CD4-positive, alpha-beta memory T cell (primary cell): ENCODE results near the gene ARHGAP12. TPM values are rescaled to one million over a fixed set of nuclear protein-coding genes. Genes with fewer than 3 reads are reported as not detected.
A peak's percentile ranks its signal among the peaks of the same experiment; 100 is the strongest.

Experiments used
- CTCF ChIA-PET: fragments of 350-600 bp; sonication (Branson Sonifier 250); formaldehyde crosslinking; loops from one replicate; lab custom pipeline; 2021; ENCODE audit warnings: inconsistent platforms; ENCODE audit not compliant: partially characterized antibody; lab: Charles Lee
- POLR2A ChIA-PET: fragments of 350-600 bp; sonication (Branson Sonifier 250); formaldehyde crosslinking; loops from one replicate; lab custom pipeline; 2021; ENCODE audit not compliant: partially characterized antibody; lab: Charles Lee
- DNase-seq, 5 donors: peaks; one replicate each; pipeline versions ENCODE4 v3.0.0 to v3.0.0-alpha.2; 2020 to 2022; ENCODE audit warnings: mixed read lengths in 1 of 5
- H3K27ac ChIP-seq: one replicate; pipeline ENCODE4 v1.7.0; 2013; ENCODE audit warnings: low read depth, low read length
- H3K27me3 ChIP-seq: 2 replicates; pipeline ENCODE4 v1.7.0; 2013; ENCODE audit warnings: mild to moderate bottlenecking, low read length, moderate library complexity; ENCODE audit not compliant: insufficient read depth
- H3K36me3 ChIP-seq: 2 replicates; pipeline ENCODE4 v1.7.0; 2013; ENCODE audit warnings: mild to moderate bottlenecking, low read length, moderate library complexity; ENCODE audit not compliant: insufficient read depth
- H3K4me1 ChIP-seq: 2 replicates; pipeline ENCODE4 v1.7.0; 2013; ENCODE audit warnings: mild to moderate bottlenecking, low read length, moderate library complexity; ENCODE audit not compliant: insufficient read depth
- H3K4me3 ChIP-seq, 2 donors: one replicate each; pipeline ENCODE4 v1.7.0; 2013; ENCODE audit warnings: low read length in 2 of 2, mild to moderate bottlenecking in 1 of 2
- H3K9me3 ChIP-seq, 2 donors: one replicate each; pipeline ENCODE4 v1.7.0; 2013; ENCODE audit warnings: low read length in 2 of 2, control low read depth in 1 of 2; ENCODE audit not compliant: control insufficient read depth in 1 of 2
- H3K27ac Mint-ChIP-seq, 7 donors: one replicate each; pipeline ENCODE4 v1.8.0; 2020 to 2021; ENCODE audit warnings: mixed read lengths in 7 of 7, mild to moderate bottlenecking in 6 of 7, inconsistent platforms in 3 of 7, moderate library complexity in 3 of 7
- H3K27me3 Mint-ChIP-seq, 2 donors: one replicate each; pipeline ENCODE4 v1.8.0; 2020 to 2021; ENCODE audit warnings: mixed read lengths in 2 of 2
- H3K36me3 Mint-ChIP-seq, 2 donors: one replicate each; pipeline ENCODE4 v1.8.0; 2020 to 2021; ENCODE audit warnings: mixed read lengths in 2 of 2, inconsistent platforms in 1 of 2, mild to moderate bottlenecking in 1 of 2
- H3K4me1 Mint-ChIP-seq, 4 donors: one replicate each; pipeline ENCODE4 v1.8.0; 2020 to 2021; ENCODE audit warnings: mixed read lengths in 4 of 4, mild to moderate bottlenecking in 1 of 4
- H3K4me3 Mint-ChIP-seq, 8 donors: one replicate each; pipeline ENCODE4 v1.8.0; 2020 to 2021; ENCODE audit warnings: mixed read lengths in 8 of 8, mild to moderate bottlenecking in 7 of 8, moderate library complexity in 6 of 8, inconsistent platforms in 3 of 8
- H3K9me3 Mint-ChIP-seq, 8 donors: one replicate each; pipeline ENCODE4 v1.8.0; 2020 to 2021; ENCODE audit warnings: mixed read lengths in 8 of 8, mild to moderate bottlenecking in 5 of 8, inconsistent platforms in 3 of 8, moderate library complexity in 1 of 8
- intact Hi-C: fragments of 100-400 bp; cut with micrococcal nuclease; formaldehyde crosslinking; loops from one replicate; pipeline ENCODE4 v1.15.1; 2023
- polyA plus RNA-seq, 2 donors: library from polyadenylated mRNA; unstranded; fragments of 300-500 nt; fragmentation: Illumina TruSeq; gene quantifications; one replicate each; pipeline ENCODE4 v1.2.3, GENCODE V29; 2021
- total RNA-seq, 2 experiments: library from RNA; stranded (reverse); gene quantifications; one replicate each; pipeline ENCODE4 v1.2.3, GENCODE V29; 2021

Gene ARHGAP12
- total and polyA plus RNA-seq, 4 experiments from 2014 or later: 9.6 to 31.2 (median 21.5) TPM

DNA sequence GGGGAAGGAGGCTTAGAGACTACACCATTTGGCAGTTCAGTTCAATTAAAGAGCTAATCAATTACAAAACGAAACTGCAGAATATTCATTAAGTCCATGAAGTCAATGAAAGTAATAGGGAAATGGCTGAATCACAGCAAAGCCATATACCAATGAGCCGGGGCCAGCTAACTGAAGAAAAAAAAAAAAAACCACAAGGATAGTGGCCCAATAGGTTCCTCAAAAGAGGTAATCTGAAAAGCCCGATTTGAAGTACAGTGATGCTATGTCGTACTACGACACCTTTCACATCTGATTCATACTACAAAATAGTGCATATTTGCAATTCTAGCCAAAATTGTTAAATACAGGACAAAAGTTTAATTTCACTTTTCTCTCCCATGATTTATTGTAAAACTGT, 2.5 kb downstream of the ARHGAP12 start:
- Mint-ChIP-seq H3K27ac (peak overlapping the region in 3 of 7 donors; percentile 66 to 68 (median 66)), H3K4me1 (peaks cover 40 to 75% (median 58%) of the 10 kb centered on the region in 4 donors), H3K36me3 (peaks cover 0 to 3% of the 10 kb centered on the region in 2 donors), H3K27me3 (no peaks in the 10 kb centered on the region), H3K9me3 (peaks cover 0 to 1% (median 0%) of the 10 kb centered on the region in 8 donors), H3K4me3 (peak overlapping the region in 5 of 8 donors; percentile 4 to 93 (median 57))
- H3K4me1 ChIP-seq: peaks cover 66% of the 10 kb centered on the region
- no peak overlapping the region for H3K27ac ChIP-seq
- H3K4me3 ChIP-seq: no peak overlapping the region
- ChIA-PET CTCF (no interaction called here), POLR2A (interaction anchor here (1.9 kb wide), 1 partner anchor 79 kb away, joined by 5 read pairs; no protein-coding TSS in a partner anchor)
- DNase-seq: no peak
- H3K36me3 ChIP-seq: no peaks in the 10 kb centered on the region
- intact Hi-C loops: loop anchor here (5.0 to 10.0 kb wide), 7 partner anchors 39 to 1901 kb away; partner anchors contain the start of genes EPC1 and ZNF438
- H3K27me3 ChIP-seq: no peaks in the 10 kb centered on the region
- H3K9me3 ChIP-seq: no peaks in the 10 kb centered on the region

GRCh38 chr10:31924833-31925232, 3.8 kb downstream of the ARHGAP12 start:
- CTCF ChIA-PET: no interaction called here
- peaks cover 37 to 75% (median 56%) of the 10 kb centered on the region in 4 donors for H3K4me1 Mint-ChIP-seq
- Histone ChIP-seq H3K4me3 (no peak overlapping the region), H3K9me3 (no peaks in the 10 kb centered on the region), H3K27me3 (no peaks in the 10 kb centered on the region), H3K36me3 (no peaks in the 10 kb centered on the region), H3K4me1 (peaks cover 67% of the 10 kb centered on the region), H3K27ac (no peak overlapping the region)
- H3K4me3 Mint-ChIP-seq: peak overlapping the region in 4 of 8 donors; percentile 5 to 39 (median 29)
- H3K9me3 Mint-ChIP-seq: peaks cover 0 to 1% (median 0%) of the 10 kb centered on the region in 8 donors
- intact Hi-C loops: loop anchor here (5.0 to 10.0 kb wide), 7 partner anchors 38 to 1900 kb away; partner anchors contain the start of genes EPC1 and ZNF438
- peak in 2 of 5 donors; percentile 8 to 11 for DNase-seq
- H3K27ac Mint-ChIP-seq: peak overlapping the region in 3 of 7 donors; percentile 14 to 81 (median 54)
- POLR2A ChIA-PET: no interaction called here
- H3K36me3 Mint-ChIP-seq: peaks cover 0 to 3% of the 10 kb centered on the region in 2 donors
- no peaks in the 10 kb centered on the region for H3K27me3 Mint-ChIP-seq

DNA sequence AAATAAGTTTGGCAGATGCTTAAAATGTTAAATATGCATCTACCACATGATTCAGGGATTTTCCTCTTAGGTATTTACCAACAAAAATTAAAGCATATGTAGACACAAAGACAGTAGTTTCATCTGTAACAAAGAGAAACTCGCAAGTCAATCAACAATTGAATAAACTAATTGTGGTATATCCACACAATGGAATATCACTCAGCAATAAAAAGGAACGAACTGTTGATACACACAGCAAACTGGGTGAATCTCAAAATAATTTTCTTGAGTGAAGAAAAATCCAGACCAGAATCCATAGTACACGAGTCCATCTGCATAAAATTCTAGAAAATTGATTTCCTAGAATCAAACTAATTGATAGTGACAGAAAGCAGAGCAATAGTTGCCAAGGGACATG, 5.2 kb downstream of the ARHGAP12 start:
- no peak overlapping the region for H3K4me3 Mint-ChIP-seq
- DNase-seq: no peak
- ChIA-PET POLR2A (no interaction called here), CTCF (no interaction called here)
- no peak overlapping the region for H3K27ac Mint-ChIP-seq
- H3K4me3 ChIP-seq: no peak overlapping the region
- no peaks in the 10 kb centered on the region for H3K9me3 ChIP-seq
- H3K27me3 Mint-ChIP-seq: no peaks in the 10 kb centered on the region
- H3K27me3 ChIP-seq: no peaks in the 10 kb centered on the region
- H3K4me1 ChIP-seq: peaks cover 68% of the 10 kb centered on the region
- peaks cover 0 to 1% (median 0%) of the 10 kb centered on the region in 8 donors for H3K9me3 Mint-ChIP-seq
- no peaks in the 10 kb centered on the region for H3K36me3 ChIP-seq
- H3K36me3 Mint-ChIP-seq: peaks cover 0 to 3% of the 10 kb centered on the region in 2 donors
- H3K27ac ChIP-seq: no peak overlapping the region
- intact Hi-C loops: loop anchor here (10.0 kb wide), 3 partner anchors 421 to 1899 kb away; partner anchors contain the start of gene EPC1
- H3K4me1 Mint-ChIP-seq: peaks cover 40 to 80% (median 60%) of the 10 kb centered on the region in 4 donors

GRCh38 chr10:31921031-31921430, 7.6 kb downstream of the ARHGAP12 start:
- ChIA-PET CTCF (interaction anchor here (1.0 kb wide), 1 partner anchor 59 kb away, joined by 8 read pairs; no protein-coding TSS in a partner anchor), POLR2A (no interaction called here)
- Histone ChIP-seq H3K27ac (no peak overlapping the region), H3K27me3 (no peaks in the 10 kb centered on the region), H3K36me3 (no peaks in the 10 kb centered on the region), H3K4me3 (no peak overlapping the region), H3K4me1 (peaks cover 52% of the 10 kb centered on the region), H3K9me3 (no peaks in the 10 kb centered on the region)
- DNase-seq: peak in 2 of 5 donors; percentile 3 to 5
- peaks cover 30 to 77% (median 51%) of the 10 kb centered on the region in 4 donors for H3K4me1 Mint-ChIP-seq
- peak overlapping the region in 7 of 8 donors; percentile 65 to 84 (median 70) for H3K4me3 Mint-ChIP-seq
- H3K27ac Mint-ChIP-seq: peak overlapping the region in 5 of 7 donors; percentile 48 to 83 (median 52)
- no peaks in the 10 kb centered on the region for H3K36me3 Mint-ChIP-seq
- no peaks in the 10 kb centered on the region for H3K27me3 Mint-ChIP-seq
- intact Hi-C loops: loop anchor here (10.0 kb wide), 3 partner anchors 424 to 1896 kb away; partner anchors contain the start of gene EPC1
- peaks cover 0 to 1% (median 0%) of the 10 kb centered on the region in 8 donors for H3K9me3 Mint-ChIP-seq

- Histone ChIP-seq H3K9me3 (no peaks in the 10 kb centered on the region), H3K4me1 (peaks cover 50% of the 10 kb centered on the region), H3K27me3 (no peaks in the 10 kb centered on the region), H3K27ac (no peak overlapping the region), H3K36me3 (no peaks in the 10 kb centered on the region), H3K4me3 (no peak overlapping the region)
- DNase-seq: no peak
- no peaks in the 10 kb centered on the region for H3K36me3 Mint-ChIP-seq
- no peaks in the 10 kb centered on the region for H3K27me3 Mint-ChIP-seq
- no peak overlapping the region for H3K27ac Mint-ChIP-seq
- intact Hi-C loops: loop anchor here (10.0 kb wide), 3 partner anchors 424 to 1896 kb away; partner anchors contain the start of gene EPC1
- POLR2A ChIA-PET: interaction anchor here (0.6 kb wide), 1 partner anchor 788 kb away, joined by 3 read pairs; no protein-coding TSS in a partner anchor
- H3K4me1 Mint-ChIP-seq: peaks cover 30 to 75% (median 51%) of the 10 kb centered on the region in 4 donors
- H3K9me3 Mint-ChIP-seq: peaks cover 0 to 1% (median 0%) of the 10 kb centered on the region in 8 donors
- CTCF ChIA-PET: interaction anchor here (1.0 kb wide), 1 partner anchor 58 kb away, joined by 8 read pairs; no protein-coding TSS in a partner anchor
- peak overlapping the region in 4 of 8 donors; percentile 35 to 84 (median 52) for H3K4me3 Mint-ChIP-seq
Observed at GRCh38 chr10:31920538-31920937, 8.1 kb downstream of the ARHGAP12 start.

DNA sequence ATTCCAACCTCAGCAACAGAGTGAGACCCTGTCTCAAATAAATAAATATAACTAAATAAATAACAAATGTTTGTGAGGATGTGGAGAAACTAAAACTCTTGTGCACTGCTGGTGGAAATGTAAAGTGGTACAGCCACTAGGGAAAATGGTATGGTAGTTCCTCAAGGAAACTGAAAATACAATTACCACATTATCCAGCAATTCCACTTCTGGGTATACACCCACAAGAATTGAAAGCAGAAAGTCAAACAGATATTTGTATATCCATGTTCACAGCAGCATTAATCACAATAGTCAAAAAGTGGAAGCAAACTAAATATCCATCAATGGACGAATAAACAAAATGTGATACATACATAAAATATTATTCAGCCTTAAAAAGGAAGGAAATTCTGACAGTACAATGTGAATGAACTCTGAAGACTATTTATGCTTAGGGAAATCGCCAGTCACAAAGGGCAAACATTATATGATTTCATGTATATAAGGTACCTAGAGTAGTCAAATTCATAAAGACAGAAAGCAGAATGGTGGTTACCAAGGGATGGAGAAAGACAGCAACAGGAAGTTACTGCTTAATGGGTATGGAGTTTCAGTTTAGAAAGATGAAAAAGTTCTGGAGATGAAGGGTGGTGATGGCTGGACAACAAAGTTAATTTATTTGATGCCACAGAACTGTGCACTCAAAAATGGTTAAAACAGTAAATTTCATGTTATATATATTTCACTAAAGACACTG, 9.8 kb downstream of the ARHGAP12 start:
- peaks cover 23 to 69% (median 43%) of the 10 kb centered on the region in 4 donors for H3K4me1 Mint-ChIP-seq
- Histone ChIP-seq H3K4me3 (no peak overlapping the region), H3K27me3 (no peaks in the 10 kb centered on the region), H3K36me3 (no peaks in the 10 kb centered on the region), H3K4me1 (peaks cover 33% of the 10 kb centered on the region), H3K9me3 (no peaks in the 10 kb centered on the region), H3K27ac (no peak overlapping the region)
- CTCF ChIA-PET: no interaction called here
- peaks cover 0 to 1% (median 0%) of the 10 kb centered on the region in 8 donors for H3K9me3 Mint-ChIP-seq
- intact Hi-C loops: no loop called here
- H3K36me3 Mint-ChIP-seq: no peaks in the 10 kb centered on the region
- H3K4me3 Mint-ChIP-seq: peak overlapping the region in 3 of 8 donors; percentile 16 to 66 (median 43)
- POLR2A ChIA-PET: no interaction called here
- peak overlapping the region in 1 of 7 donors; percentile 85 for H3K27ac Mint-ChIP-seq
- no peak for DNase-seq
- no peaks in the 10 kb centered on the region for H3K27me3 Mint-ChIP-seq

- no peak overlapping the region for H3K4me3 ChIP-seq
- no peak overlapping the region for H3K4me3 Mint-ChIP-seq
- no peak for DNase-seq
- ChIA-PET CTCF (no interaction called here), POLR2A (no interaction called here)
- H3K27ac ChIP-seq: no peak overlapping the region
- H3K27me3 ChIP-seq: no peaks in the 10 kb centered on the region
- H3K4me1 ChIP-seq: peaks cover 21% of the 10 kb centered on the region
- no peaks in the 10 kb centered on the region for H3K9me3 ChIP-seq
- intact Hi-C loops: no loop called here
- no peaks in the 10 kb centered on the region for H3K27me3 Mint-ChIP-seq
- peaks cover 2 to 3% of the 10 kb centered on the region in 2 donors for H3K36me3 Mint-ChIP-seq
- H3K4me1 Mint-ChIP-seq: peaks cover 37 to 71% (median 48%) of the 10 kb centered on the region in 4 donors
- H3K36me3 ChIP-seq: peaks cover 5% of the 10 kb centered on the region
- no peak overlapping the region for H3K27ac Mint-ChIP-seq
- H3K9me3 Mint-ChIP-seq: no peaks in the 10 kb centered on the region
Observed at GRCh38 chr10:31914370-31914769, 14.3 kb downstream of the ARHGAP12 start.
